H1 (cell line): Measurements from ENCODE around the gene TWIST2. TPM values are rescaled to one million over a fixed set of nuclear protein-coding genes. Genes with fewer than 3 reads are reported as not detected.

ENCODE experiments used
- RFX5 ChIP-seq: IDR thresholded peaks from 2 replicates; pipeline ENCODE4 v1.6.1; 2011; ENCODE audit warnings: low read depth, low read length, improper control_type of control experiment, borderline replicate concordance
- polyA plus RNA-seq, 7 experiments: library from polyadenylated mRNA; depleted of rRNA in 3 of 7; stranded (reverse) in 5 of 7; unstranded in 2 of 7; fragments of >200 nt in 5 of 7; fragments of 200-250 nt in 2 of 7; gene quantifications; 1 replicate in 5 of 7; 2 replicates in 1 of 7; 4 replicates in 1 of 7; pipeline versions ENCODE4 v1.2.1 to v1.2.3, GENCODE V29; 2011 to 2013; ENCODE audit warnings: missing spikeins in 2 of 7, mixed read lengths in 2 of 7
- total RNA-seq: library from RNA; stranded (reverse); fragmentation: NEBNext Ultra II Directional; extraction: Animal tissue kit (Norgen Biotek cat#: 25700); gene quantifications from 2 replicates; pipeline ENCODE4 v1.2.1, GENCODE V29; 2021

Gene TWIST2
- total and polyA plus RNA-seq, 2 of the 8 experiments (the other 6 are each of a cell fraction or from before 2014, with no cell fraction given) = 2.6 to 4.3 TPM

- no peak for TF ChIP-seq RFX5
Measured at GRCh38 chr2:238939521-238940403, 91.9 kb downstream of the TWIST2 start (continued).
